Fibroblast of lung (primary cell): ENCODE data around the gene TRIM49D1. TPM values are rescaled to one million over a fixed set of nuclear protein-coding genes. Genes with fewer than 3 reads are reported as not detected.
A peak's percentile ranks its signal among the peaks of the same experiment; 100 is the strongest.
"Not testable (repeated sequence)": the region's sequence is repeated elsewhere in the genome, so short reads cannot be mapped to it uniquely, and the experiment has no call there.

ENCODE experiments used
- DNase-seq, 2 donors: peaks; one replicate each; pipeline versions ENCODE4 v3.0.0 to v3.0.0-alpha.2; 2010; ENCODE audit warnings: low read depth in 2 of 2
- H2AFZ ChIP-seq: 2 replicates; pipeline ENCODE4 v1.5.1; 2012; ENCODE audit warnings: low read length, control low read depth, inconsistent platforms
- H3K27ac ChIP-seq: 2 replicates; pipeline ENCODE4 v1.5.1; 2011; ENCODE audit warnings: low read length, control low read depth; ENCODE audit not compliant: insufficient read depth
- H3K27me3 ChIP-seq: 2 replicates; pipeline ENCODE4 v1.5.1; 2011; ENCODE audit warnings: mild to moderate bottlenecking, low read length; ENCODE audit not compliant: control insufficient read depth, insufficient read depth
- H3K36me3 ChIP-seq: 2 replicates; pipeline ENCODE4 v1.5.1; 2011; ENCODE audit warnings: low read length; ENCODE audit not compliant: control insufficient read depth, insufficient read depth
- H3K4me1 ChIP-seq: 2 replicates; pipeline ENCODE4 v1.5.1; 2011; ENCODE audit warnings: low read length; ENCODE audit not compliant: control insufficient read depth, insufficient read depth; ENCODE audit errors: extremely low read depth
- H3K4me2 ChIP-seq: 2 replicates; pipeline ENCODE4 v1.5.1; 2011; ENCODE audit warnings: low read length, control low read depth; ENCODE audit not compliant: insufficient read depth; ENCODE audit errors: extremely low read depth
- H3K4me3 ChIP-seq, 4 experiments: fragments of 200-600 bp in 1 of 4; sonication (generic) in 1 of 4; replicated peaks in 1 of 4; 2 replicates each; pipeline ENCODE4 v1.5.1; 2011 to 2016; ENCODE audit warnings: low read length in 4 of 4, low read depth in 3 of 4, mild to moderate bottlenecking in 3 of 4, control low read depth in 2 of 4, inconsistent platforms in 1 of 4, mixed read lengths in 1 of 4; ENCODE audit not compliant: insufficient read depth in 1 of 4; ENCODE audit errors: control extremely low read depth in 1 of 4
- H3K79me2 ChIP-seq: 2 replicates; pipeline ENCODE4 v1.5.1; 2012; ENCODE audit warnings: mild to moderate bottlenecking, low read length, inconsistent platforms; ENCODE audit not compliant: control insufficient read depth, insufficient read depth
- H3K9ac ChIP-seq: 2 replicates; pipeline ENCODE4 v1.5.1; 2011; ENCODE audit warnings: mild to moderate bottlenecking, low read length, control low read depth; ENCODE audit not compliant: insufficient read depth
- H3K9me3 ChIP-seq: 2 replicates; pipeline ENCODE4 v1.5.1; 2012; ENCODE audit warnings: low read depth, low read length; ENCODE audit not compliant: control insufficient read depth, insufficient read depth
- H4K20me1 ChIP-seq: 2 replicates; pipeline ENCODE4 v1.5.1; 2011; ENCODE audit warnings: low read length; ENCODE audit not compliant: control insufficient read depth, insufficient read depth; ENCODE audit errors: extremely low read depth
- polyA plus RNA-seq, 2 donors: library from polyadenylated mRNA; depleted of rRNA in 1 of 2; stranded (reverse) in 1 of 2; unstranded in 1 of 2; fragments of >200 nt; gene quantifications; 2 replicates each; pipeline ENCODE4 v1.2.1, GENCODE V29; 2011 to 2012; ENCODE audit warnings: missing spikeins in 1 of 2
- total RNA-seq: library from RNA; depleted of rRNA; stranded (reverse); fragments of >200 nt; gene quantifications from 2 replicates; pipeline ENCODE4 v1.2.1, GENCODE V29; 2014

Gene TRIM49D1
- total and polyA plus RNA-seq, 2 donors (not counting 1 experiment from before 2014, with no cell fraction given) = not detected

DNA sequence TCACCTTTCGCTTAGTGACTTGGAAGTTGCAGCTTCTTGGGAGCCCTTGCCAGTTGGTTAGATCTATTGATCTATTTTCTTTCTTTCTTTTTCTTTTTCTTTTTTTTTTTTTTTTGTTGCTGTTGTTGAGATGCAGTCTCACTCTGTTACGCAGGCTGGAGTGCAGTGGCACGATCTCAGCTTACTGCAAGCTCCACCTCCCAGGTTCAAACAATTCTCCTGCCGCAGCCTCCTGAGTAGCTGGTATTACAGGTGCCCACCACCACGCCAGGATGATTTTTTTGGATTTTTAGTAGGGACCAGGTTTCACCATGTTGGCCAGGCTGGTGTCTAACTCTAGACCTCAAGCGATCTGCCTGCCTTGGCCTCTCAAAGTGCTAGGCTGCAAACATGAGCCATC is 44.5 kb downstream of the TRIM49D1 start:
- not testable (repeated sequence) for H3K27ac ChIP-seq, H3K4me3 ChIP-seq, H4K20me1 ChIP-seq, H2AFZ ChIP-seq, H3K36me3 ChIP-seq, H3K9me3 ChIP-seq, H3K79me2 ChIP-seq, H3K27me3 ChIP-seq, H3K4me1 ChIP-seq, H3K9ac ChIP-seq, DNase-seq, H3K4me2 ChIP-seq

DNA sequence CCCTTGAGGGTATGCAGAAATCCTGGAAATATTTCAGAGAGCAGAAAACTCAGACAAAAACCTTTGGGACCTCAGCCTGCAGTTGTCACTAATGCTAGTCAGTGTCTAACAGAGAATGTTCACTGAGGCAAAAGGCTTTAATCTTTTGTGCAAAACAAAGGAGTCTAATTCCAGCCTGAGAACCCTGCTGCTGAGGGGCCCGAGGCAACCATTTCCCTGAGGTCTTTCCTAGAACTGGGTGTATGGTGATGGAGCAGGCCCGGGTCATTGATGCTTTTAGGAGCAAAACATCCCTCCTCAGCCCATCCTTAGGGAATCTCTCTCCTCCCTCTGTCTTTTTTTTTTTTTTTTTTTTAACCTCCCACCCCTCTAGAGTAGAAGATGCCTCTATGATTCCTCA is 49.5 kb downstream of the TRIM49D1 start:
- not testable (repeated sequence) for DNase-seq, H2AFZ ChIP-seq, H3K4me1 ChIP-seq, H3K79me2 ChIP-seq, H3K27ac ChIP-seq, H3K9ac ChIP-seq, H3K4me2 ChIP-seq, H3K9me3 ChIP-seq, H3K36me3 ChIP-seq, H4K20me1 ChIP-seq, H3K27me3 ChIP-seq, H3K4me3 ChIP-seq

DNA sequence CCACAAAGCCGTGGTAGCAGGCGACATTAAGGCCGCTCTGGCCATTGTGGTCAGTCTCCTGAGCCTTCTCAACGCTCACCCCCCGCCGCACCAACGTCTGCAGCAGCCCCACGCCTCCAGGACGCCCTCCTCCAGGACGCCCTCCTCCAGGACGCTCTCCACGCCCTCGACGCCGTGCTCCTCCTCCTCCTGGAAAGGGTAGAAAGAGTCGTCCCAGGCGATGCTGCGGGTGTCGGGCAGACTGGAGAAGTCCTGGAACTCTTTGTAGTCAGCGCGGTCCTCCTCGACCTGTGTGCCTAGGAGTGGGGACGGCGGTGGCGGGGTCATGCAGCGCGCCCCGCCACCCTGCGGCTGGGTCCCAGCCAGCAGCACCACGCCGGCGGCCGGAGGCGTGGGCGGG is 56.8 kb downstream of the TRIM49D1 start:
- not testable (repeated sequence) for H3K27ac ChIP-seq, H3K4me1 ChIP-seq, H3K36me3 ChIP-seq, DNase-seq, H2AFZ ChIP-seq, H4K20me1 ChIP-seq, H3K4me3 ChIP-seq, H3K9me3 ChIP-seq, H3K9ac ChIP-seq, H3K79me2 ChIP-seq, H3K27me3 ChIP-seq, H3K4me2 ChIP-seq

DNA sequence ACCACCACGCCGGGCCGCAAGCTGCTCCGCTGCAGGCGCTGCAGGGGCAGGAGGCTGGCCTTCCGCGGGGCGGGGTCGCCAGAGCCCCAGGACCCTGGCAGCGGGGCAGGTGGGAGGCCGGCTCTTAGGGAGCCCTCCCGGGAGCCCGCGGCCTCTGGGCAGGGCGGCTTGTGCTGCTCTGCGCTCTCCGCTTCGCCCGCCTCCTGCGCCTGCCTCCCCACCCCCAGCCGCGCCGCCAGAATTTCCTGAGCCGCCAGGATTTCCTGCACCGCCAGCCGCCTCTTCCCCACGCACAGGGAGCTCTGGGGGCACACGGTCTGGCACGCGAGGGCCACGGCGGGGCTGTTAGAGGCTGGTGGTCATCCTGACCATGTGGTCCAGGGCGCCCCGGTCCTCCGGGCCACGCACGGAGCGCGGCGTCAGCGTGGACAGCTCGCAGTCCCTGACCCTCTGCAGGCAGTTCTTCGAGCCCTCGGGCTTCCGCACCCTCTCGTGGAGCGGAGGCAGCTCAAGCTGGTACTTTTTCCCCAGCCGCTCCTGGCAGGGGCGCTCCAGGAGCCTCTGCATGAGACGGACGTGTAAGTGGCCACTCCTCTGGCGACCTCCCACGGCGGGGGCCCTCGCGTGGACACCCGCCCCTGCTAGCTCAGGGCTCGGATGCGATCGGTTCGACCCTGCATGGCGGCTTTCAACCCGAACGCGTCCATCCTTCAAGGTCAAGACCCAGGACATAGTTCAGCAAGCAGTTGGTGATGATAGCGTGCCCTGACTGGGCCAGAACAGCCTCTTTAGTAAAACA is 57.9 kb downstream of the TRIM49D1 start:
- peak in 1 of 2 donors; percentile 0 for DNase-seq
- H3K4me3 ChIP-seq, H3K79me2 ChIP-seq, H3K27me3 ChIP-seq, H4K20me1 ChIP-seq, H3K9me3 ChIP-seq, H3K4me1 ChIP-seq, H3K9ac ChIP-seq, H2AFZ ChIP-seq, H3K27ac ChIP-seq, H3K36me3 ChIP-seq: not testable (repeated sequence)
- peak overlapping the region; percentile 13 for H3K4me2 ChIP-seq

Other genes with a start within 250 kb of the TRIM49D1 start
- gene TRIM77, start 211.9 kb downstream of the TRIM49D1 start, total RNA-seq = not detected in 2 replicates
- not detected in 2 replicates for gene TRIM77, start 211.9 kb downstream of the TRIM49D1 start, polyA plus RNA-seq
- not detected in 2 replicates for gene TRIM49, start 113.7 kb downstream of the TRIM49D1 start, total RNA-seq
- not detected in 2 replicates for gene TRIM49, start 113.7 kb downstream of the TRIM49D1 start, polyA plus RNA-seq
- not detected in 2 replicates for gene TRIM64B, start 43.8 kb downstream of the TRIM49D1 start, total RNA-seq
- gene TRIM64B, start 43.8 kb downstream of the TRIM49D1 start, polyA plus RNA-seq = not detected in 2 replicates
- gene TRIM49D2, start 1.8 kb upstream of the TRIM49D1 start, total RNA-seq = not detected in 2 replicates
- gene TRIM49D2, start 1.8 kb upstream of the TRIM49D1 start, polyA plus RNA-seq = not detected in 2 replicates
- gene TRIM64, start 43.8 kb upstream of the TRIM49D1 start, total RNA-seq = not detected in 2 replicates
- gene TRIM64, start 43.8 kb upstream of the TRIM49D1 start, polyA plus RNA-seq = not detected in 2 replicates
- not detected in 2 replicates for gene TRIM49C, start 108.9 kb upstream of the TRIM49D1 start, total RNA-seq
- not detected in 2 replicates for gene TRIM49C, start 108.9 kb upstream of the TRIM49D1 start, polyA plus RNA-seq
- gene UBTFL1, start 163.7 kb upstream of the TRIM49D1 start, total RNA-seq = not detected in 2 replicates
- gene UBTFL1, start 163.7 kb upstream of the TRIM49D1 start, polyA plus RNA-seq = not detected in 2 replicates
- 0.66 and 0.77 TPM in 2 replicates for gene NAALAD2, start 212.4 kb upstream of the TRIM49D1 start, total RNA-seq
- gene NAALAD2, start 212.4 kb upstream of the TRIM49D1 start, polyA plus RNA-seq = 0.73 and 2.2 TPM in 2 replicates